PC-9 (cell line): ENCODE measurements around the gene KRT6C. TPM values are rescaled to one million over a fixed set of nuclear protein-coding genes. Genes with fewer than 3 reads are reported as not detected.

ENCODE experiments used
- BruUV-seq: library from RNA; stranded (reverse); fragments of 400-500 nt; replicated peaks from 2 replicates; lab custom pipeline; 2021; lab: Mats Ljungman, UMichigan
- CTCF ChIA-PET: fragments of 300-600 bp; sonication (Branson Sonifier 250); formaldehyde crosslinking; loops from one replicate; lab custom pipeline; 2022; ENCODE audit warnings: antibody characterized with exemption; lab: Charles Lee
- POLR2A ChIA-PET: fragments of 300-600 bp; sonication (Branson Sonifier 250); formaldehyde crosslinking; loops from one replicate; lab custom pipeline; 2022; ENCODE audit warnings: antibody characterized with exemption; ENCODE audit not compliant: unreplicated experiment; lab: Charles Lee
- DNase-seq, 2 experiments: peaks; one replicate each; pipeline versions ENCODE4 v3.0.0 to v3.0.0-alpha.2; 2015 to 2022; ENCODE audit warnings: mixed read lengths in 1 of 2
- H2AFZ ChIP-seq: fragments of 200-600 bp; sonication (generic); 2 replicates; pipeline ENCODE4 v1.8.1; 2017; ENCODE audit warnings: antibody characterized with exemption
- H3F3A ChIP-seq: fragments of 200-600 bp; sonication (generic); 2 replicates; pipeline ENCODE4 v1.8.1; 2017; ENCODE audit warnings: antibody characterized with exemption, mild to moderate bottlenecking, low read depth; ENCODE audit not compliant: insufficient read depth
- H3K27ac ChIP-seq: fragments of 200-600 bp; sonication (generic); 2 replicates; pipeline ENCODE4 v1.6.1; 2016; ENCODE audit warnings: mixed run types
- H3K27me3 ChIP-seq: fragments of 200-600 bp; sonication (generic); 2 replicates; pipeline ENCODE4 v1.6.1; 2016; ENCODE audit warnings: low read depth, mixed run types; ENCODE audit not compliant: insufficient read depth
- H3K36me3 ChIP-seq: fragments of 200-600 bp; sonication (generic); 2 replicates; pipeline ENCODE4 v1.6.1; 2016; ENCODE audit warnings: low read depth, mixed run types
- H3K4me1 ChIP-seq: fragments of 200-600 bp; sonication (generic); replicated peaks from 2 replicates; pipeline ENCODE4 v1.6.1; 2016; ENCODE audit warnings: mixed run types; ENCODE audit not compliant: insufficient read depth
- H3K4me2 ChIP-seq: fragments of 200-600 bp; sonication (generic); 2 replicates; pipeline ENCODE4 v1.6.1; 2017; ENCODE audit warnings: mixed run types
- H3K4me3 ChIP-seq: fragments of 200-600 bp; sonication (generic); 2 replicates; pipeline ENCODE4 v1.6.1; 2016; ENCODE audit warnings: mixed run types
- H3K79me2 ChIP-seq: fragments of 200-600 bp; sonication (generic); 2 replicates; pipeline ENCODE4 v1.6.1; 2017; ENCODE audit warnings: low read depth, mixed run types
- H3K9me2 ChIP-seq: fragments of 200-600 bp; sonication (generic); 2 replicates; pipeline ENCODE4 v1.8.1; 2017; ENCODE audit warnings: mild to moderate bottlenecking; ENCODE audit not compliant: insufficient read depth
- H3K9me3 ChIP-seq: fragments of 200-600 bp; sonication (generic); 2 replicates; pipeline ENCODE4 v1.8.1; 2016; ENCODE audit warnings: low read depth; ENCODE audit not compliant: insufficient read depth
- H4K20me1 ChIP-seq: fragments of 200-600 bp; sonication (generic); 2 replicates; pipeline ENCODE4 v1.8.1; 2017; ENCODE audit not compliant: insufficient read depth
- EZH2 ChIP-seq: fragments of 200-600 bp; sonication (generic); IDR thresholded peaks from 2 replicates; pipeline ENCODE4 v1.8.0; 2017; ENCODE audit warnings: antibody characterized with exemption, low read depth
- intact Hi-C: fragments of 100-400 bp; cut with micrococcal nuclease; formaldehyde crosslinking; loops from one replicate; pipeline ENCODE4 v1.10.0; 2022; ENCODE audit not compliant: unreplicated experiment
- total RNA-seq: library from RNA; stranded (reverse); gene quantifications from 2 replicates; pipeline ENCODE4 v1.2.3, GENCODE V29; 2021
- TF ChIP-seq, protein P1 (sequence below): fragments of 200-600 bp; sonication (generic); conservative IDR thresholded peaks from 2 replicates; pipeline ENCODE4 v1.6.1; 2017; ENCODE audit warnings: mixed run types, antibody characterized with exemption, mild to moderate bottlenecking, moderate library complexity

KRT6C gene
- total RNA-seq, 1 experiment from 2014 or later, result not detected

DNA sequence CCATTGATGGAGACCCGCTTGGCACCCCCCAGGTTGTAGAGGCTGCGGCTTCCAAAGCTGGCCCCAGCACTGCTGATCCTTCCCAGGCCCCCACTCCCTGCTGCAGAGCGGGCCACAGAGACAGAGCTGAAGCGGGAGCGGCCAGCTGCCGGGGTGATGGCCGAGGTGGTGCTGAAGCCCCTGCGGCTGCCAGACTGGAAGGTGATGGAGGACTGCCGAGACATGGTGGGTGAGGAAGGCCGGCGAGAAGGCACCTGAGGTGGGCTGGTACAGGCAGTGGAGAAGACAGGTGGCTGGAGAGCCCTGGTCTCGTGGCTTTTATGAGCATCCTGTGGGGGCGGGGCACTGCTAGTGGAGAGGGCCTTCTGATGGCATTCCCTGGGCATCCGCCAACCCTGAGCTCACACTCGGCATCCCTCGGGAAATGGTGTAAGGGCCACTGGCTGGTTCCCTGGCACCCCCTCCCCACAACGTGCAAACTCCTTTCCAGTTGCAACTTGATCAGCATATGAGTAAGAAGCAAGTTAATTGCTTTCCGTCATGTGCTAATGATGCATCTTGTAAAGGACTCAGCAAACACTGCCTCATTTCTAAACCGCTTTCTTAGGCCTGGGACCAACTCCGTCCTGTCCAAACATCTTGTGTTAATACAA is 39.4 kb downstream of the KRT6C start, which contains the start of gene KRT75:
TSS of gene KRT75 (minus strand) at position 291 of the 653 bp plus-strand sequence. CDS start at position 224, 67 bp downstream.
- Histone ChIP-seq H3K79me2 (no peaks in the 10 kb centered on the region), H3F3A (peaks cover 28% of the 10 kb centered on the region), H4K20me1 (no peaks in the 10 kb centered on the region), H3K4me2 (peak within 1 kb of the TSS; percentile 56; the same call in 1 of the 2 replicates), H3K36me3 (no peaks in the 10 kb centered on the region), H3K4me1 (peaks cover 45% of the 10 kb centered on the region), H3K27me3 (no peaks in the 10 kb centered on the region), H3K4me3 (no peak within 1 kb of the TSS), H2AFZ (no peak within 1 kb of the TSS), H3K9me3 (no peaks in the 10 kb centered on the region), H3K9me2 (no peaks in the 10 kb centered on the region), H3K27ac (peak within 1 kb of the TSS; percentile 86)
- intact Hi-C loops, result no loop called here
- BruUV-seq, result no TSS peak
- ChIA-PET POLR2A (no interaction called here), CTCF (interaction anchor here (1.8 kb wide), 1 partner anchor 39 kb away, joined by 4 read pairs; no protein-coding TSS in a partner anchor)
- no peak for TF ChIP-seq EZH2
- TF ChIP-seq, protein P1, sequence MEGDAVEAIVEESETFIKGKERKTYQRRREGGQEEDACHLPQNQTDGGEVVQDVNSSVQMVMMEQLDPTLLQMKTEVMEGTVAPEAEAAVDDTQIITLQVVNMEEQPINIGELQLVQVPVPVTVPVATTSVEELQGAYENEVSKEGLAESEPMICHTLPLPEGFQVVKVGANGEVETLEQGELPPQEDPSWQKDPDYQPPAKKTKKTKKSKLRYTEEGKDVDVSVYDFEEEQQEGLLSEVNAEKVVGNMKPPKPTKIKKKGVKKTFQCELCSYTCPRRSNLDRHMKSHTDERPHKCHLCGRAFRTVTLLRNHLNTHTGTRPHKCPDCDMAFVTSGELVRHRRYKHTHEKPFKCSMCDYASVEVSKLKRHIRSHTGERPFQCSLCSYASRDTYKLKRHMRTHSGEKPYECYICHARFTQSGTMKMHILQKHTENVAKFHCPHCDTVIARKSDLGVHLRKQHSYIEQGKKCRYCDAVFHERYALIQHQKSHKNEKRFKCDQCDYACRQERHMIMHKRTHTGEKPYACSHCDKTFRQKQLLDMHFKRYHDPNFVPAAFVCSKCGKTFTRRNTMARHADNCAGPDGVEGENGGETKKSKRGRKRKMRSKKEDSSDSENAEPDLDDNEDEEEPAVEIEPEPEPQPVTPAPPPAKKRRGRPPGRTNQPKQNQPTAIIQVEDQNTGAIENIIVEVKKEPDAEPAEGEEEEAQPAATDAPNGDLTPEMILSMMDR, result no peak
- no peak for DNase-seq

DNA sequence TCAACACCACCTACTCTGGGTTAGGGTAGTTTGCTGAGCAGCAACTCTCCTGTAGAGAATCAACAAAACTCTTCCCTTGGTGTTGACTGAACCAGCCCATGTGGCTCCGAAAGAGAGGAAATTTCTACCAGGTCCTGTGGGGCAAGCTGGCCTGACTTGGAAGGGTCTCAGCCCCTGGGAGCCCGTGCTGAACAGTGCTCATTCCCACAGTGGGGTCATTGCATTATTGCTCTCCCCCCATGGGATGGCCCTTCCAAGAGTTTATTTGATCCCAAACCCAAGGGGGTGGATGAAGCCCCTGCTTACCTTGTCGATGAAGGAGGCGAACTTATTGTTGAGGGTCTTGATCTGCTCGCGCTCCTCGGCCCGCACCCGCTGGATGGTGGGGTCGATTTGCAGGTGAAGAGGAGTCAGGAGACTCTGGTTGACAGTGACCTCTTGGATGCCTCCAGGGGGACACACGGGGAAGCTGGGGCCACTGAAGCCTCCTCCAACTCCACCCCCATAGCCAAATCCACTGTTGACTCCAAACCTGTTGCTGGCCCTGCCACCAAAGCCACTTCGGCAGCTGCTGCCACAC is 40.0 kb downstream of the KRT6C start:
- H3F3A ChIP-seq, result peaks cover 28% of the 10 kb centered on the region
- CTCF ChIA-PET, result no interaction called here
- H3K27me3 ChIP-seq, result no peaks in the 10 kb centered on the region
- no peaks in the 10 kb centered on the region for H3K9me2 ChIP-seq
- H2AFZ ChIP-seq, result no peak overlapping the region
- H3K9me3 ChIP-seq, result no peaks in the 10 kb centered on the region
- H3K79me2 ChIP-seq, result no peaks in the 10 kb centered on the region
- no peak overlapping the region for H3K27ac ChIP-seq
- TF ChIP-seq EZH2, result no peak
- TF ChIP-seq, protein P1, result no peak
- intact Hi-C loops, result no loop called here
- H4K20me1 ChIP-seq, result no peaks in the 10 kb centered on the region
- no TSS peak for BruUV-seq
- DNase-seq, result no peak
- POLR2A ChIA-PET, result no interaction called here
- H3K4me2 ChIP-seq, result no peak overlapping the region
- H3K4me1 ChIP-seq, result peaks cover 39% of the 10 kb centered on the region
- H3K36me3 ChIP-seq, result no peaks in the 10 kb centered on the region
- no peak overlapping the region for H3K4me3 ChIP-seq

DNA sequence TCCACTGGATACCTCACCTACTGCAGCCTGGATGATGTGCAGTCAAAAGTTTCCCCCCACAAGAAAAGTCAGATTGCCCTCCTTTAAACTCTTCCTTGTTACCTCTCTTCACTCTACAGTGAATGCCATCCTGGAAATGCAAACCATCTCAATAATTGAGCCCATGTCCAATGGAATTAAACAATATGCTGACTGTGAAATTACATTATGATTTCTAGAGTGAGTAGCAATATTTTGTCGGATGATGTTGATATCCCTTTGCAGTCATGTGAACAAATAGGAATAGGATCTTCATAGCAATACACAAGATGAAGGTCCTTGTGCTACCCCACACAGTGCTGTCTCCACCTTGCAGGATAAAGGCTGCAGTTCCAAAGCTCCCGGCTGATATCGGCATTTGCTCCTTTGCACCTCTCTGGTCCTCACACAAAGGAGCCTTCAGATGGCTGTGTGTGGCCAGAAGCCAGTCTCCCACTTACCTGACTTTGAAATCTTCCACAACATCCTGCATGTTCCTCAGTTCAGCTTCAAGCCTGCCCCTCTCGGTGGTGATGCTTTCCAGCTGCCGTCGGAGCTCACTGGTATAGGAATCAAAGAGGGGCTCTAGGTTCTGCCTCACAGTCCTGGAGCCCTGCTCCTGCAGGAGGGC is 40.9 kb downstream of the KRT6C start:
- BruUV-seq, result no TSS peak
- intact Hi-C loops, result no loop called here

More for the DNA sequence above, 40.9 kb downstream of the KRT6C start:
- ChIA-PET POLR2A (interaction anchor here (0.7 kb wide), 1 partner anchor 246 kb away, joined by 4 read pairs; no protein-coding TSS in a partner anchor), CTCF (no interaction called here)
- Histone ChIP-seq H3K9me3 (no peaks in the 10 kb centered on the region), H3K27ac (no peak overlapping the region), H3K4me1 (peaks cover 31% of the 10 kb centered on the region), H2AFZ (no peak overlapping the region), H4K20me1 (no peaks in the 10 kb centered on the region), H3K79me2 (no peaks in the 10 kb centered on the region), H3K4me3 (no peak overlapping the region), H3K4me2 (no peak overlapping the region), H3F3A (peaks cover 28% of the 10 kb centered on the region), H3K36me3 (no peaks in the 10 kb centered on the region), H3K27me3 (no peaks in the 10 kb centered on the region), H3K9me2 (no peaks in the 10 kb centered on the region)
- TF ChIP-seq, protein P1, result no peak
- TF ChIP-seq EZH2, result no peak
- no peak for DNase-seq
